ENCODE results near the gene CMBL.
"Not testable (repeated sequence)": the region's sequence is repeated elsewhere in the genome, so short reads cannot be mapped to it uniquely, and the experiment has no call there.

CMBL gene

GRCh38 chr5:10250806-10251276 lies 56.9 kb downstream of the CMBL start:
- peaks cover 42% of the 10 kb centered on the region for H3K36me3 ChIP-seq
- no peaks in the 10 kb centered on the region for H3K9me3 ChIP-seq
- H3K4me1 ChIP-seq: no peaks in the 10 kb centered on the region
- H3K27me3 ChIP-seq: no peaks in the 10 kb centered on the region
- H3K4me3 ChIP-seq (ENCODE audit: low read depth, low read length): peak overlapping the region; percentile 97
- no peak for TF ChIP-seq CTCF (IDR thresholded peaks at IDR 0.05; ENCODE audit: low read depth, low read length)
- DNase-seq: no peak

- Histone ChIP-seq H3K4me3 (ENCODE audit: low read depth, low read length) (peak within 1 kb of the TSS; percentile 97), H3K9me3 (no peaks in the 10 kb centered on the region), H3K36me3 (peaks cover 36% of the 10 kb centered on the region), H3K4me1 (no peaks in the 10 kb centered on the region), H3K27me3 (no peaks in the 10 kb centered on the region)
- no peak for TF ChIP-seq CTCF (IDR thresholded peaks at IDR 0.05; ENCODE audit: low read depth, low read length)
- DNase-seq: peak; percentile 91
Observed at GRCh38 chr5:10249948-10250805, 57.5 kb downstream of the CMBL start, which contains the start of gene CCT5. TSS of gene CCT5 (plus strand) at chr5:10250280. CDS start at chr5:10250341, 61 bp downstream.

- Histone ChIP-seq H3K9me3 (no peaks in the 10 kb centered on the region), H3K4me1 (no peaks in the 10 kb centered on the region), H3K27me3 (no peaks in the 10 kb centered on the region), H3K4me3 (ENCODE audit: low read depth, low read length) (peak overlapping the region; percentile 97), H3K36me3 (peaks cover 20% of the 10 kb centered on the region)
- no peak for DNase-seq
- TF ChIP-seq CTCF (IDR thresholded peaks at IDR 0.05; ENCODE audit: low read depth, low read length): no peak
Observed at GRCh38 chr5:10248378-10249260, 59.1 kb downstream of the CMBL start.

- not testable (repeated sequence) for H3K4me1 ChIP-seq; H3K9me3 ChIP-seq; H3K4me3 ChIP-seq (ENCODE audit: low read depth, low read length); H3K27me3 ChIP-seq; DNase-seq
- H3K36me3 ChIP-seq: peaks cover 16% of the 10 kb centered on the region
Observed at GRCh38 chr5:10247217-10247616, 60.5 kb downstream of the CMBL start.

GRCh38 chr5:10246761-10247160 lies 60.9 kb downstream of the CMBL start:
- H3K27me3 ChIP-seq: no peaks in the 10 kb centered on the region
- H3K9me3 ChIP-seq: no peaks in the 10 kb centered on the region
- H3K36me3 ChIP-seq: peaks cover 11% of the 10 kb centered on the region
- no peak for TF ChIP-seq CTCF (IDR thresholded peaks at IDR 0.05; ENCODE audit: low read depth, low read length)
- H3K4me3 ChIP-seq (ENCODE audit: low read depth, low read length): no peak overlapping the region
- H3K4me1 ChIP-seq: no peaks in the 10 kb centered on the region
- DNase-seq: no peak

GRCh38 chr5:10244342-10244944 lies 63.3 kb downstream of the CMBL start:
- no peaks in the 10 kb centered on the region for H3K9me3 ChIP-seq
- DNase-seq: no peak
- no peak for TF ChIP-seq CTCF (IDR thresholded peaks at IDR 0.05; ENCODE audit: low read depth, low read length)
- H3K27me3 ChIP-seq: no peaks in the 10 kb centered on the region
- H3K36me3 ChIP-seq: no peaks in the 10 kb centered on the region
- no peak overlapping the region for H3K4me3 ChIP-seq (ENCODE audit: low read depth, low read length)
- H3K4me1 ChIP-seq: no peaks in the 10 kb centered on the region
